GM23338 (cell line): ENCODE data around the gene VOPP1. TPM values are rescaled to one million over a fixed set of nuclear protein-coding genes. Genes with fewer than 3 reads are reported as not detected.

Experiments used
- ATAC-seq: fragments of 200-7000 bp; cut with Tn5 transposase; 3 replicates; pipeline ENCODE4 v1.9.1; 2020
- DNase-seq: peaks from one replicate; pipeline ENCODE4 v3.0.0-alpha.2; 2015; ENCODE audit warnings: low spot score
- H2AFZ ChIP-seq: fragments of 200-600 bp; sonication (generic); 2 replicates; pipeline ENCODE4 v1.8.0; 2016; ENCODE audit warnings: antibody characterized with exemption, mild to moderate bottlenecking, moderate library complexity
- H3F3A ChIP-seq: fragments of 200-600 bp; sonication (generic); replicated peaks from 2 replicates; pipeline ENCODE4 v1.8.0; 2017; ENCODE audit warnings: antibody characterized with exemption, mixed run types, low read depth
- H3K27ac ChIP-seq: fragments of 200-600 bp; sonication (generic); 2 replicates; pipeline ENCODE4 v1.6.1; 2016; ENCODE audit warnings: low read depth
- H3K27me3 ChIP-seq: fragments of 200-600 bp; sonication (generic); 2 replicates; pipeline ENCODE4 v1.8.0; 2016; ENCODE audit warnings: mild to moderate bottlenecking, mixed run types, moderate library complexity; ENCODE audit not compliant: insufficient read depth
- H3K36me3 ChIP-seq: fragments of 200-600 bp; sonication (generic); 2 replicates; pipeline ENCODE4 v1.8.0; 2016; ENCODE audit warnings: mild to moderate bottlenecking; ENCODE audit not compliant: insufficient read depth
- H3K4me1 ChIP-seq: fragments of 200-600 bp; sonication (generic); 2 replicates; pipeline ENCODE4 v1.8.0; 2016; ENCODE audit warnings: mild to moderate bottlenecking, moderate library complexity; ENCODE audit not compliant: insufficient read depth
- H3K4me2 ChIP-seq: fragments of 200-600 bp; sonication (generic); 2 replicates; pipeline ENCODE4 v1.7.1; 2017; ENCODE audit warnings: mixed run types
- H3K4me3 ChIP-seq: fragments of 200-600 bp; sonication (generic); 2 replicates; pipeline ENCODE4 v1.6.1; 2016; ENCODE audit warnings: mixed run types
- H3K79me2 ChIP-seq: fragments of 200-600 bp; sonication (generic); replicated peaks from 2 replicates; pipeline ENCODE4 v1.8.0; 2017; ENCODE audit warnings: mild to moderate bottlenecking; ENCODE audit not compliant: insufficient read depth
- H3K9me2 ChIP-seq: fragments of 200-600 bp; sonication (generic); 2 replicates; pipeline ENCODE4 v1.8.0; 2017; ENCODE audit not compliant: insufficient read depth
- H4K20me1 ChIP-seq: fragments of 200-600 bp; sonication (generic); replicated peaks from 2 replicates; pipeline ENCODE4 v1.8.0; 2017; ENCODE audit warnings: mild to moderate bottlenecking; ENCODE audit not compliant: insufficient read depth
- H3K27ac Mint-ChIP-seq: 2 replicates; pipeline ENCODE4 v1.8.0; 2020; ENCODE audit warnings: inconsistent platforms, mild to moderate bottlenecking, moderate library complexity, mixed read lengths
- H3K27me3 Mint-ChIP-seq: 3 replicates; pipeline ENCODE4 v1.8.0; 2022; ENCODE audit warnings: low read depth, mild to moderate bottlenecking, moderate library complexity, mixed read lengths, inconsistent platforms; ENCODE audit not compliant: insufficient read depth, poor library complexity
- H3K36me3 Mint-ChIP-seq: 3 replicates; pipeline ENCODE4 v1.8.0; 2021; ENCODE audit warnings: low read depth, mild to moderate bottlenecking, inconsistent platforms, moderate library complexity, mixed read lengths
- H3K4me1 Mint-ChIP-seq: 3 replicates; pipeline ENCODE4 v1.8.0; 2020; ENCODE audit warnings: mild to moderate bottlenecking, inconsistent platforms, mixed read lengths
- H3K4me3 Mint-ChIP-seq: 3 replicates; pipeline ENCODE4 v1.8.0; 2021; ENCODE audit warnings: moderate library complexity, mild to moderate bottlenecking, inconsistent platforms, mixed read lengths
- H3K9me3 Mint-ChIP-seq: 3 replicates; pipeline ENCODE4 v1.8.0; 2020; ENCODE audit warnings: moderate library complexity, mild to moderate bottlenecking, inconsistent platforms, mixed read lengths
- CREB1 ChIP-seq: fragments of 250-450 bp; sonication (Bioruptor Pico); IDR thresholded peaks from 2 replicates; pipeline ENCODE4 v1.5.0; 2020; ENCODE audit warnings: low read depth, mild to moderate bottlenecking, moderate library complexity
- EZH2phosphoT487 ChIP-seq: fragments of 200-600 bp; sonication (generic); IDR thresholded peaks from one replicate; pipeline ENCODE4 v1.8.1; 2018; ENCODE audit warnings: antibody characterized with exemption; ENCODE audit not compliant: unreplicated experiment
- JUNB ChIP-seq: IDR thresholded peaks from one replicate; pipeline ENCODE4 v1.6.1; 2016; ENCODE audit warnings: antibody characterized with exemption; ENCODE audit not compliant: unreplicated experiment
- ZNF114 ChIP-seq: fragments of 250-450 bp; sonication (Bioruptor Pico); IDR thresholded peaks from 2 replicates; pipeline ENCODE4 v1.5.0; 2020; ENCODE audit warnings: mild to moderate bottlenecking, moderate library complexity
- polyA plus RNA-seq: library from polyadenylated mRNA; unstranded; fragments of >200 nt; fragmentation: Nextera tagmentation; extraction: Ambion mirVana; gene quantifications from 2 replicates; pipeline ENCODE4 v1.2.1, GENCODE V29; 2016
- total RNA-seq: library from RNA; depleted of rRNA; stranded (reverse); fragments of >200 nt; shearing (Covaris generic); gene quantifications from 2 replicates; pipeline ENCODE4 v1.2.3, GENCODE V29; 2014
- TF ChIP-seq, protein P1 (sequence below), 2 experiments: fragments of 200-600 bp in 1 of 2; sonication (generic) in 1 of 2; conservative IDR thresholded peaks; 2 replicates each; pipeline versions ENCODE4 v1.5.1 to v1.6.1; 2016 to 2017; ENCODE audit warnings: antibody characterized with exemption in 2 of 2, low read depth in 2 of 2, mild to moderate bottlenecking in 2 of 2, moderate library complexity in 1 of 2
- TF ChIP-seq, protein P2 (sequence below): IDR thresholded peaks from one replicate; pipeline ENCODE4 v1.6.1; 2018; ENCODE audit warnings: antibody characterized with exemption; ENCODE audit not compliant: unreplicated experiment

Gene VOPP1
- total and polyA plus RNA-seq, 2 experiments from 2014 or later, result 28.2 to 73.7 TPM

DNA sequence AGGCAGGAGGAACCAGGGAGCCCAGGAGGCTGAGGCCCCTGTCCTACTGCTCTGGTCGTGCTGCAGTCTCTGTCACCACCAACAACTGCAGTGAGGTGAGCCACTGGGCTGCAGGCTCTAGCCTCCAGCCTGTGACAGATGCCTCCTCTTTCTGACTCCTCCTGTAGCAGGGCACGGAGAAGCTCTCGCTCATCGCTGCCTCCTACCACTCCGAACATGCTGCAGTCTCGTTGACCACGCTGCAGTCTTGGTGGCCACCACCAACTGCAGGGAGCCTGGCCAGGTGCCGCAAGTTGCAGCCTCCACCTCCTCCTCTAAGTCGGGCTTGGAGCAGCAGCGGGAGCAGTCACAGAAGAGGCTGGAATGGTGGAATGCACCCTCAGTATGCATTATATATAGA, 22.1 kb upstream of the VOPP1 start:
- Mint-ChIP-seq H3K27ac (no peak overlapping the region), H3K36me3 (no peaks in the 10 kb centered on the region)
- no peak for DNase-seq

DNA sequence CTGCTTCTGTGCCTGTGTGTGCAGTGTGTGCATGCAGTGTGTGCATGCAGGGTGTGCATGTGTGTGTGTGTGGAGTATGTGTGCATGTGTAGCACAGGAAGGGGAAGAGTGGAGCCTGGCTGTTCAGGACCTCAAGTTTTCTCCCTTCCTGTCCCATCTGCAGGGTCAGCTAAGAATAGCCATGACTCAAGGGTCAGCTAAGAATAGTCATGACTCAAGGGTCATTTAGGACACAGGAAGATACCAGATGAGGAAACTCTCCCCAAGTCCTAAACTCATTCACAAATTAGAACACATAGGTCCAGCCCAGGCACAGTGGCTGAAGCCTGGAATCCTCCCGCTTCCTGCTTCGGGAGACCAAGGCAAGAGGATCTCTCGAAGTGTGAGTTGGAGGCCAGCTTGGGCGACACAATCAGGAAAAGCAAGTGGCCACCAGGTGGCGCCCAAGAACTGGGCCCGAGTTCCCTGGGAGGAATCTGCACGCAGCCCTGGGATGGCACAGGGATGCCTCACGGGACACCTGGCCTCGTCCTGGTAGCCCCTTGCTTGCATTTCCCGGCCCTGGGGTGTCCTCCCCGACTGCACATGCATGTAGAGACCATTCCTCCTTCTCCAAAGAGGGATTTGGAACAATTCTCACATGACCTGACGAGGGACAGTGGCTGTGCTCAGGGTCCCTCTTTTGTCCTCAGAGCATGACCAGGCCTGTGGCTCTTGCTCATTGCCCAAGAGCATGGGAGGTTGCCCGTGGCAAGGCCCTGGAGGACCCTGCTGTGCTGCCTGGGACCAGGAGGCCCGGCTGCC, 21.4 kb upstream of the VOPP1 start:
- H3K4me3 Mint-ChIP-seq, result no peak overlapping the region
- Histone ChIP-seq H3K4me2 (no peak overlapping the region), H2AFZ (peak overlapping the region; percentile 86; the same call in 1 of the 2 replicates), H4K20me1 (no peaks in the 10 kb centered on the region), H3K36me3 (no peaks in the 10 kb centered on the region), H3K79me2 (no peaks in the 10 kb centered on the region), H3F3A (no peaks in the 10 kb centered on the region), H3K4me3 (no peak overlapping the region), H3K27me3 (no peaks in the 10 kb centered on the region), H3K27ac (no peak overlapping the region), H3K4me1 (no peaks in the 10 kb centered on the region), H3K9me2 (peaks cover 9% of the 10 kb centered on the region)
- no peaks in the 10 kb centered on the region; the same call in 2 of the 3 replicates for H3K9me3 Mint-ChIP-seq
- ATAC-seq (peak; percentile 93), DNase-seq (peak; percentile 87)
- no peak overlapping the region for H3K27ac Mint-ChIP-seq
- H3K27me3 Mint-ChIP-seq, result peaks cover 7% of the 10 kb centered on the region
- H3K4me1 Mint-ChIP-seq, result no peaks in the 10 kb centered on the region
- no peak for TF ChIP-seq JUNB
- TF ChIP-seq, protein P1, sequence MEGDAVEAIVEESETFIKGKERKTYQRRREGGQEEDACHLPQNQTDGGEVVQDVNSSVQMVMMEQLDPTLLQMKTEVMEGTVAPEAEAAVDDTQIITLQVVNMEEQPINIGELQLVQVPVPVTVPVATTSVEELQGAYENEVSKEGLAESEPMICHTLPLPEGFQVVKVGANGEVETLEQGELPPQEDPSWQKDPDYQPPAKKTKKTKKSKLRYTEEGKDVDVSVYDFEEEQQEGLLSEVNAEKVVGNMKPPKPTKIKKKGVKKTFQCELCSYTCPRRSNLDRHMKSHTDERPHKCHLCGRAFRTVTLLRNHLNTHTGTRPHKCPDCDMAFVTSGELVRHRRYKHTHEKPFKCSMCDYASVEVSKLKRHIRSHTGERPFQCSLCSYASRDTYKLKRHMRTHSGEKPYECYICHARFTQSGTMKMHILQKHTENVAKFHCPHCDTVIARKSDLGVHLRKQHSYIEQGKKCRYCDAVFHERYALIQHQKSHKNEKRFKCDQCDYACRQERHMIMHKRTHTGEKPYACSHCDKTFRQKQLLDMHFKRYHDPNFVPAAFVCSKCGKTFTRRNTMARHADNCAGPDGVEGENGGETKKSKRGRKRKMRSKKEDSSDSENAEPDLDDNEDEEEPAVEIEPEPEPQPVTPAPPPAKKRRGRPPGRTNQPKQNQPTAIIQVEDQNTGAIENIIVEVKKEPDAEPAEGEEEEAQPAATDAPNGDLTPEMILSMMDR (conservative IDR thresholded peaks at IDR 0.05; ENCODE audit: low read depth in 2 of 2), result peak; percentile 79 to 88
- TF ChIP-seq, protein P2, sequence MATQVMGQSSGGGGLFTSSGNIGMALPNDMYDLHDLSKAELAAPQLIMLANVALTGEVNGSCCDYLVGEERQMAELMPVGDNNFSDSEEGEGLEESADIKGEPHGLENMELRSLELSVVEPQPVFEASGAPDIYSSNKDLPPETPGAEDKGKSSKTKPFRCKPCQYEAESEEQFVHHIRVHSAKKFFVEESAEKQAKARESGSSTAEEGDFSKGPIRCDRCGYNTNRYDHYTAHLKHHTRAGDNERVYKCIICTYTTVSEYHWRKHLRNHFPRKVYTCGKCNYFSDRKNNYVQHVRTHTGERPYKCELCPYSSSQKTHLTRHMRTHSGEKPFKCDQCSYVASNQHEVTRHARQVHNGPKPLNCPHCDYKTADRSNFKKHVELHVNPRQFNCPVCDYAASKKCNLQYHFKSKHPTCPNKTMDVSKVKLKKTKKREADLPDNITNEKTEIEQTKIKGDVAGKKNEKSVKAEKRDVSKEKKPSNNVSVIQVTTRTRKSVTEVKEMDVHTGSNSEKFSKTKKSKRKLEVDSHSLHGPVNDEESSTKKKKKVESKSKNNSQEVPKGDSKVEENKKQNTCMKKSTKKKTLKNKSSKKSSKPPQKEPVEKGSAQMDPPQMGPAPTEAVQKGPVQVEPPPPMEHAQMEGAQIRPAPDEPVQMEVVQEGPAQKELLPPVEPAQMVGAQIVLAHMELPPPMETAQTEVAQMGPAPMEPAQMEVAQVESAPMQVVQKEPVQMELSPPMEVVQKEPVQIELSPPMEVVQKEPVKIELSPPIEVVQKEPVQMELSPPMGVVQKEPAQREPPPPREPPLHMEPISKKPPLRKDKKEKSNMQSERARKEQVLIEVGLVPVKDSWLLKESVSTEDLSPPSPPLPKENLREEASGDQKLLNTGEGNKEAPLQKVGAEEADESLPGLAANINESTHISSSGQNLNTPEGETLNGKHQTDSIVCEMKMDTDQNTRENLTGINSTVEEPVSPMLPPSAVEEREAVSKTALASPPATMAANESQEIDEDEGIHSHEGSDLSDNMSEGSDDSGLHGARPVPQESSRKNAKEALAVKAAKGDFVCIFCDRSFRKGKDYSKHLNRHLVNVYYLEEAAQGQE, result no peak
- TF ChIP-seq CREB1, result no peak
- H3K36me3 Mint-ChIP-seq, result no peaks in the 10 kb centered on the region

More for the DNA sequence above, 22.1 kb upstream of the VOPP1 start:
- Histone ChIP-seq H3K36me3 (no peaks in the 10 kb centered on the region), H3K4me3 (no peak overlapping the region), H2AFZ (no peak overlapping the region), H3K27ac (no peak overlapping the region), H3K4me2 (no peak overlapping the region), H3K27me3 (no peaks in the 10 kb centered on the region), H4K20me1 (no peaks in the 10 kb centered on the region), H3K9me2 (peaks cover 9% of the 10 kb centered on the region), H3F3A (no peaks in the 10 kb centered on the region), H3K79me2 (no peaks in the 10 kb centered on the region), H3K4me1 (no peaks in the 10 kb centered on the region)
- H3K4me1 Mint-ChIP-seq, result no peaks in the 10 kb centered on the region
- no peak for TF ChIP-seq EZH2phosphoT487
- no peak for TF ChIP-seq ZNF114
- peaks cover 7% of the 10 kb centered on the region for H3K27me3 Mint-ChIP-seq
- no peak overlapping the region for H3K4me3 Mint-ChIP-seq
- H3K9me3 Mint-ChIP-seq, result no peaks in the 10 kb centered on the region; the same call in 2 of the 3 replicates
- no peak for ATAC-seq
